Mucosa of stomach (tissue), 1 donor: Measurements from ENCODE around the gene IGSF1.

Experiments used
- H3K27me3 ChIP-seq: one replicate; pipeline ENCODE4 v1.7.0; 2013; ENCODE audit warnings: mild to moderate bottlenecking, low read length; ENCODE audit not compliant: control insufficient read depth, insufficient read depth
- H3K36me3 ChIP-seq: one replicate; pipeline ENCODE4 v1.7.0; 2013; ENCODE audit warnings: low read length; ENCODE audit not compliant: control insufficient read depth, insufficient read depth
- H3K4me1 ChIP-seq: one replicate; pipeline ENCODE4 v1.7.0; 2013; ENCODE audit warnings: mild to moderate bottlenecking, low read length; ENCODE audit not compliant: control insufficient read depth, insufficient read depth
- H3K4me3 ChIP-seq: one replicate; pipeline ENCODE4 v1.7.0; 2013; ENCODE audit warnings: low read length
- H3K9ac ChIP-seq: one replicate; pipeline ENCODE4 v1.7.0; 2013; ENCODE audit warnings: mild to moderate bottlenecking, low read length, moderate library complexity
- H3K9me3 ChIP-seq: one replicate; pipeline ENCODE4 v1.7.0; 2013; ENCODE audit warnings: mild to moderate bottlenecking, low read length, moderate library complexity; ENCODE audit not compliant: control insufficient read depth
- donor health status: Pancreatic carcinoma.

IGSF1 gene

GRCh38 chrX:131288738-131289511 lies at the start of gene IGSF1:
Gene IGSF1, minus strand, starts transcription at chrX:131289306. Its CDS starts 2,632 bp downstream, at chrX:131286674.
- Histone ChIP-seq H3K9ac (no peak within 1 kb of the TSS), H3K9me3 (no peaks in the 10 kb centered on the region), H3K4me3 (no peak within 1 kb of the TSS)

DNA sequence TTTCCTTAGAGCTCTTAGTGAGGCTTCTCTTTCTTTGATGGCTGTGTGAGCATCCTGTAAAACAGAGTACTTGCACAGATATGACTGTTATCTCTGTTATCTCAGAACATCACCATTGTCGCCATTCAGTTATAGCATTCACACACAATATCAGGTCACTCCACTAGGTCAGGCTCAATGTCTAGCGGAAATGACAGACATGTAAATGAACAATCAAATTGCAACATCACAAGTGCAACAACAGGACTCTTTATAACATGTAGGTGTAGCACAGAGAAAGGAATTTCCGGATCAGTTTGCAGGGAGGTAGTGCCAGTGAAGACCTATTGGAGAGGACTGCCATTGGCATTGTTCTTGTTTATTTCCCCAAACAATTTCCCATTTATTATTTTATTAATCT lies 43.2 kb upstream of the IGSF1 start:
- no peaks in the 10 kb centered on the region for H3K9me3 ChIP-seq
- no peak overlapping the region for H3K9ac ChIP-seq
- H3K36me3 ChIP-seq, result no peaks in the 10 kb centered on the region
- no peaks in the 10 kb centered on the region for H3K4me1 ChIP-seq
- no peaks in the 10 kb centered on the region for H3K27me3 ChIP-seq
- H3K4me3 ChIP-seq, result no peak overlapping the region

More at GRCh38 chrX:131288738-131289511, at the start of gene IGSF1:
- Histone ChIP-seq H3K4me1 (no peaks in the 10 kb centered on the region), H3K27me3 (peaks cover 3% of the 10 kb centered on the region), H3K36me3 (no peaks in the 10 kb centered on the region)

GRCh38 chrX:131331152-131331551 lies 42.0 kb upstream of the IGSF1 start:
- H3K27me3 ChIP-seq, result no peaks in the 10 kb centered on the region
- no peaks in the 10 kb centered on the region for H3K36me3 ChIP-seq
- no peaks in the 10 kb centered on the region for H3K4me1 ChIP-seq
- H3K4me3 ChIP-seq, result no peak overlapping the region
- no peaks in the 10 kb centered on the region for H3K9me3 ChIP-seq
- H3K9ac ChIP-seq, result no peak overlapping the region

- no peak overlapping the region for H3K4me3 ChIP-seq
- no peaks in the 10 kb centered on the region for H3K27me3 ChIP-seq
- no peaks in the 10 kb centered on the region for H3K36me3 ChIP-seq
- no peaks in the 10 kb centered on the region for H3K9me3 ChIP-seq
- no peaks in the 10 kb centered on the region for H3K4me1 ChIP-seq
- no peak overlapping the region for H3K9ac ChIP-seq
Observed at GRCh38 chrX:131330735-131331134, 41.6 kb upstream of the IGSF1 start.

DNA sequence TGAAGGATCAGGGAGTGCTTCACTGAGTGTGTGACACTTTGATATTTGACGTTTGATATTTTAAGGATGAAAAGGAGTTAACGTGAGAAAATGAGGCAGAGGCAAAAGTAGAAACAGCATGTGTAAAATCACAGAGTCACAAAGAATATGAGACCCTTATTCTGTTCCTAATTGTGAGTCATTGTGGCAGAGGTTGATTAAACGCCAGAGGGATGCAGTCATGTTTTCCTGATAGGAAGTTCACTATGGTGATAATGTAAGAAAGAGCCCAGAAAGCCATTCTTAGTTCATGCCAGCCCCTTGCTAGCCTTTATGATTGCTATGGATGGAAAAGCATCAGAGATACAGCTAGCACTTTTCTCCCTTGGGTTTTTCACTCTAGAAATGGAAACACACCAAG lies 33.5 kb upstream of the IGSF1 start:
- H3K9ac ChIP-seq, result no peak overlapping the region
- H3K36me3 ChIP-seq, result no peaks in the 10 kb centered on the region
- no peaks in the 10 kb centered on the region for H3K4me1 ChIP-seq
- no peaks in the 10 kb centered on the region for H3K9me3 ChIP-seq
- H3K4me3 ChIP-seq, result no peak overlapping the region
- H3K27me3 ChIP-seq, result no peaks in the 10 kb centered on the region

DNA sequence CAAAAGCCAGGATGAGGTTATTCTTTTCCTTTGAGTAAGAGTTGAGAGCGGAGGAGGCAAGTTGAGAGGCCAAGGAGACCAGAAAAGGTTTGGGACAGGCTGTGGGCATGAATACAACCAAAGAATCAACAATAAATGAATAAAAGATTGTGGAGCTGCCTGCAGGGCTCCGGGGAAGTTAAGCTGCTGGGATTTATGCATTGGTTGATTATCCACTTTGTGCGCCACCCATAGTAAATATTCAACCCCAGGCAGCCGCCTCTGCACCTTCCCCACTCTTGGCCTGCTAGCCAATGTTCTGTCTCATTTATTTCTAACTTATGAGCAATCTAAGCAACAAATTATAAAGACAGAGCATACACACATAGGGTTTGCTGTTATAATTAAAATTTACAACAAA lies 28.2 kb upstream of the IGSF1 start:
- Histone ChIP-seq H3K27me3 (no peaks in the 10 kb centered on the region), H3K4me1 (no peaks in the 10 kb centered on the region), H3K4me3 (no peak overlapping the region), H3K36me3 (no peaks in the 10 kb centered on the region), H3K9me3 (no peaks in the 10 kb centered on the region), H3K9ac (no peak overlapping the region)

DNA sequence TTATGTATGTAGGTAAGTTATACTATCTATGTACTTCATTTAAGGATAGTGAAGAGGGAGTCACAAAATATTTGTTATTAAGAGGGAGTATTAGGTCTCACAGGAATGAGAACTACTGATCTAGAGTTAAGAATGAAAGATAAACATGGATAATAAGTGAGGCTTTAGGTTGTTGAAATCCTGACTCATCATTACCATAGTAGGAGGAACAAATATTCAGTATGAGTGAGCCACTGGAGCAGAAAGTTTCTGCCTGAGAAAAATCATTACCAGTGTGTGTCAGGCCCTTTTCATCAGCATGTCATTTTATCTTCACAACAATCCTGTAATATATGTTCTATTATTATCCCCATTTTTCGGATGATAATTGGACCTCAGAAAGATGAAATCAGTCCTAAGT lies 27.2 kb upstream of the IGSF1 start:
- Histone ChIP-seq H3K36me3 (no peaks in the 10 kb centered on the region), H3K4me3 (no peak overlapping the region), H3K27me3 (no peaks in the 10 kb centered on the region), H3K9ac (no peak overlapping the region), H3K9me3 (no peaks in the 10 kb centered on the region), H3K4me1 (no peaks in the 10 kb centered on the region)

DNA sequence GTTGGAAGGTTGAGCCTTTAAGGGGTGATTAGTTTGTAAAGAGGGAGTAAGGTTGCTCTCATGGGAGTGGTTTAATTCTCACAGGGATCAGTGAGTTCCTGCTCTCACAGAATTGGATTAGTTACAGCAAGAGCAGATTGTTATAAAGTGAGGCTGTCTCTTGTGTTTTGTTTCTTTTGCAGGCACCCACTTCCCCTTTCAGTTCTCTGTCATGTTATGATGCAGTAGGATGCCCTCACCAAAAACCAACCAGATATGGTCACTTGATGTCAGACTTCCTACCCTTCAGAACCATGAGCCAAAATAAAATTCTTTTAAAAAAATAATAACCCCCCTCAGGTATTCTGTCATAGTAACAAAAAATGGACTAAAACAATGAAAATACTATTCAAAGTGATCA lies 19.9 kb upstream of the IGSF1 start:
- no peaks in the 10 kb centered on the region for H3K9me3 ChIP-seq
- no peaks in the 10 kb centered on the region for H3K27me3 ChIP-seq
- H3K36me3 ChIP-seq, result no peaks in the 10 kb centered on the region
- H3K4me1 ChIP-seq, result no peaks in the 10 kb centered on the region
- H3K4me3 ChIP-seq, result no peak overlapping the region
- no peak overlapping the region for H3K9ac ChIP-seq

DNA sequence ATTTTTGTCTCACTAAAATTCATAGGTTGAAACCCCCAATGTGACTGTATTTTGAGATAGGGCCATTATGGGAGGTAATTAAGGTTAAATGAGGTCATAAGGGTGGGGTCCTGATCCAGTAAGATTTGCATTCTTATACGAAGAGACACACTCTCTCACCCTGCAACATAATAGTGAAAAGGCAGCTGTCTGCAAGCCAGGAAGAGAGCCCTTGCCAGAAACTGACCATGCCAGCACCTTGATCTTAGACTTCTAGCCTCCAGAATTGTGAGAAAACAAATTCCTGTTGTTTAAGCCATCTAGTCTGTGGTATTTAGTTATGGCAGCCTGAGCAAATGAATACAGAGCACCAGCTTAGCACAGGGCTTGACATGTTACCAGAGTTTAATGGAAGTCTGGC lies 17.5 kb upstream of the IGSF1 start:
- Histone ChIP-seq H3K9ac (no peak overlapping the region), H3K36me3 (no peaks in the 10 kb centered on the region), H3K4me1 (no peaks in the 10 kb centered on the region), H3K27me3 (no peaks in the 10 kb centered on the region), H3K9me3 (no peaks in the 10 kb centered on the region), H3K4me3 (no peak overlapping the region)

DNA sequence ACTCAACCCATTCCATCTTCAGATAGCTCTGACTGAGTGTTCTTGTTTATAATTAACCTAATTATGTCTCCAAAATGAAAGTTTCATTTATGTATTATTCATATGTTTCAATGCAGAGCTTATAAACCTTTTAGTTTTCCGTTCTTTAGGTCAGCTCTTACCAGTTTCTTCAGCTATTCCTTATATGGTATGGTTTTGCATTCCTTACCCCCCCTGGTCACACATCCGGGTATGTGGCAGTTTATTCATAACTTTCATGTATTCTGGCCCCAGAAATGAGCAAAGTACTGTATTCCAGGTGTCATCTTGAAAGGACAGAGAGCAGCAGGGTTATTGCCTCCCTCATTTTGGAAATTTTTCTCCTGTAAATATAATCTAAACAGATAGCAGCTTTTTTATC lies 16.8 kb upstream of the IGSF1 start:
- no peak overlapping the region for H3K4me3 ChIP-seq
- H3K27me3 ChIP-seq, result no peaks in the 10 kb centered on the region
- H3K9ac ChIP-seq, result no peak overlapping the region
- no peaks in the 10 kb centered on the region for H3K36me3 ChIP-seq
- H3K9me3 ChIP-seq, result no peaks in the 10 kb centered on the region
- no peaks in the 10 kb centered on the region for H3K4me1 ChIP-seq

DNA sequence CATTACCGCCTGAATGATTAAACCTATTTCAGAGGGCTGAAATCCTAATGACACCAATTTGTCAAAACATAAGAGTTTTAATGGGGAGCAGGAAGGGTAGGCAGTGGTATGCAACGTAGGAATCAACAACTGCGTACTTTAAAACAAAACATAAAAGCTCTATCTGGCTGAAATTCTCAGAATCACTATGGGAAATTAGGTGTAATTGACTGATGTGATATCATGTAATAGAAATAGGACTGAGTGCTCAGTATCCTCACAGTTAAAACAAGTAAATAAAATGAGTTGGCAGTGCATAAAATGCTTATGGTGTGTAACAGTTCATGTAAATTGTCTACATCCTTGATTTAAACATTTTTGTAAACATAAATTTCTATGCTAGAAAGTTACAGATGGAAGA lies 13.6 kb upstream of the IGSF1 start:
- no peaks in the 10 kb centered on the region for H3K4me1 ChIP-seq
- no peaks in the 10 kb centered on the region for H3K36me3 ChIP-seq
- no peak overlapping the region for H3K9ac ChIP-seq
- no peak overlapping the region for H3K4me3 ChIP-seq
- H3K27me3 ChIP-seq, result no peaks in the 10 kb centered on the region
- no peaks in the 10 kb centered on the region for H3K9me3 ChIP-seq

GRCh38 chrX:131301155-131301554 lies 12.0 kb upstream of the IGSF1 start:
- Histone ChIP-seq H3K4me1 (no peaks in the 10 kb centered on the region), H3K4me3 (no peak overlapping the region), H3K9ac (no peak overlapping the region), H3K9me3 (no peaks in the 10 kb centered on the region), H3K36me3 (no peaks in the 10 kb centered on the region), H3K27me3 (no peaks in the 10 kb centered on the region)

- no peaks in the 10 kb centered on the region for H3K27me3 ChIP-seq
- H3K9ac ChIP-seq, result no peak overlapping the region
- no peak overlapping the region for H3K4me3 ChIP-seq
- no peaks in the 10 kb centered on the region for H3K36me3 ChIP-seq
- no peaks in the 10 kb centered on the region for H3K9me3 ChIP-seq
- H3K4me1 ChIP-seq, result no peaks in the 10 kb centered on the region
Observed at GRCh38 chrX:131298846-131299245, 9.7 kb upstream of the IGSF1 start.
